Right renal pelvis (tissue), 4 donors: ENCODE measurements around the gene TNFAIP1. TPM values are rescaled to one million over a fixed set of nuclear protein-coding genes. Genes with fewer than 3 reads are reported as not detected.

Source experiments
- DNase-seq, 4 donors: peaks; one replicate each; pipeline ENCODE4 v3.0.0-alpha.2; 2013; ENCODE audit warnings: low read depth in 4 of 4, low spot score in 3 of 4, missing footprints in 1 of 4
- polyA plus RNA-seq, 4 donors: library from polyadenylated mRNA; unstranded; fragments of 120-200 nt; gene quantifications; one replicate each; pipeline ENCODE4 v1.2.1, GENCODE V29; 2013; ENCODE audit not compliant: insufficient read length in 4 of 4

TNFAIP1 gene
- polyA plus RNA-seq, 4 donors, result 43.8 to 47.4 (median 45.3) TPM

DNA sequence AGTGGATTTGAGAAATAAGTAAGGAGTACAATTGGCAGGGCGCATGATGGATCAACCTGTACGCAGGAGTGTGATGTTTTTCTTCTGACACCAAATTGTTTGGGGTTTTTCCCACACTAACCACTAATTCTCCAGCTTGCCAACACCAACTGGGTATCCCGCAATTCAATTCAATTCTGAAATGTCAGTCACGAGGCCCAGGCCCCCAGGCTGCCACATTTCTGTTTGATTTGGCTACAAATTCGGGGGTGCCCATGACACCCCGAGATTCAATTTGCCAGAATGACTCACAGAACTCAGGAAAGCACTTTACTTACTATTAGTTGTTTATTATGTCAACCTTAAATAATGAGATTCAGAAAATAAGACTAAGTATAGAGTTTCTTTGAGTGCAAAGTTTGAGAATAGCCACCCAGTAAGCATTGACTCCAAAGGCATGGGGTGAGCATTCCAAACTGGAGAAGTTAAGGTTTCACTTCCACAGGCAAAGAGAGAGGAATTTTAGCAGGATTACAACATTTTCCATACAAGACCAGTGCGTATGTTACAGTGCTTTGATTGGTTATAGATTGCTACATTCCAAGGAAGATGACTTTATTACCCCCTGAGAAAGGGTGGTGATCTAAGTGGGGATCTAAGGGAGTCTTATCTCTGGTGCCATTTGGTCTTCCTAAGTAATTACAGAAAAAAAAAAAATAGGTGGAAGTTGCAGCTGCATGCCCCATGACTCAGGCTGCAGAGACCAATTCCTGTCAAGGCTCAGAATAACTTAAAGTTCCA lies 59.0 kb downstream of the TNFAIP1 start:
- no peak for DNase-seq

DNA sequence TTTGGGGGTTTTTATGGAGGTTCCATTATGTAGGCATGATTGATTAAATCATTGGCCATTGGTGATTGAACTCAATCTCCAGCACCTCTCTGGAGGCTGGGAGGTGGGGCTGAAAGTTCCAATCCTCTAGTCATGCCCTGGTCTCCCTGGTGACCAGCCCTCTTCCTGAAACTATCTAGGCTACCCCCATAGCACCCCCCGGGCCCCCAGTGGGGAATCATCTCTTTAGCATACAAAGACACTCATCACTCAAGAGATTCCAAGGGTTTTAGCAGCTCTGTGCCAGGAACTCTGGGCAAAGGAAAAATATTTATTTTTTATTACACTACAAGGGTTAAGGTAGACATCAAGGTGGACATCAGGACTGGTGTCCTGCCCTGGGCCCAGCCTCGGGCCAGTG lies 59.9 kb downstream of the TNFAIP1 start:
- DNase-seq, result no peak

DNA sequence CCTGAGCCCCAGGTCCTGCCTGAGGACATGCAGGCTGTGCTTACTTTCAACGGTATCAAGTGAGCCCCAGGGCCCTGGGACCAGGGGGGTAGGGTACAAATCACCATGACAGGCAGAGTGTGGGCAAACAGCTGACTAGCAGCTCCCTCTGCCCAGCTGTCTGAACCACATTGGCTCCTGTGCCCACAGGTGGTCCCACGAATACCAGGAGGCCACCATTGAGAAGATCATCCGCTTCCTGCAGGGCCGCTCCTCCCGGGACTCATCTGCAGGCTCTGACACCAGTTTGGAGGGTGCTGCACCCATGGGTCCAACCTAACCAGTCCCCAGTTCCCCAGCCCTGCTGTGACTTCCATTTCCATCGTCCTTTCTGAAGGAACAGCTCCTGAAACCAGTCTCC lies 60.4 kb downstream of the TNFAIP1 start:
- DNase-seq, result no peak

Other genes with a start within 250 kb of the TNFAIP1 start
- 10 to 100 TPM; 54.0 to 63.6 (median 55.6) TPM for gene TMEM97, start 16.6 kb upstream of the TNFAIP1 start, polyA plus RNA-seq
- 10 to 100 TPM; 52.1 to 61.6 (median 54.9) TPM for gene IFT20, start 289 bp upstream of the TNFAIP1 start, polyA plus RNA-seq
- gene POLDIP2, start 21.8 kb downstream of the TNFAIP1 start, polyA plus RNA-seq, result 100 to 1,000 TPM in 2 of 4 donors, 10 to 100 TPM in 2; 99.1 to 105 (median 100) TPM
- gene SEBOX, start 29.4 kb downstream of the TNFAIP1 start, polyA plus RNA-seq, result not detected
- gene VTN, start 34.5 kb downstream of the TNFAIP1 start, polyA plus RNA-seq, result 10 to 100 TPM in 3 of 4 donors, 1 to 10 TPM in 1; 9.4 to 21.3 (median 15.2) TPM
- 10 to 100 TPM; 11.3 to 14.0 (median 12.0) TPM for gene SARM1, start 35.9 kb downstream of the TNFAIP1 start, polyA plus RNA-seq
- 10 to 100 TPM; 14.6 to 15.8 (median 15.1) TPM for gene SLC46A1, start 70.5 kb downstream of the TNFAIP1 start, polyA plus RNA-seq
- 10 to 100 TPM in 3 of 4 donors, 1 to 10 TPM in 1; 7.1 to 24.5 (median 13.3) TPM for gene SLC13A2, start 137.9 kb downstream of the TNFAIP1 start, polyA plus RNA-seq
- under 1 TPM; 0.47 to 0.62 (median 0.61) TPM for gene FOXN1, start 170.6 kb downstream of the TNFAIP1 start, polyA plus RNA-seq
- gene UNC119, start 216.9 kb downstream of the TNFAIP1 start, polyA plus RNA-seq, result 10 to 100 TPM; 54.4 to 74.1 (median 59.7) TPM
- 100 to 1,000 TPM; 101 to 107 (median 105) TPM for gene PIGS, start 235.8 kb downstream of the TNFAIP1 start, polyA plus RNA-seq
- gene ALDOC, start 241.1 kb downstream of the TNFAIP1 start, polyA plus RNA-seq, result 10 to 100 TPM; 19.4 to 32.9 (median 24.5) TPM